GM12878 (cell line): Measurements from ENCODE around the gene ARFGAP2. TPM values are rescaled to one million over a fixed set of nuclear protein-coding genes. Genes with fewer than 3 reads are reported as not detected.

Source experiments
- BACH1 ChIP-seq: fragments of 450-650 bp; IDR thresholded peaks from 2 replicates; pipeline ENCODE4 v1.6.1; 2017; ENCODE audit warnings: mild to moderate bottlenecking, borderline replicate concordance
- CHD2 ChIP-seq: IDR thresholded peaks from 2 replicates; pipeline ENCODE4 v1.6.1; 2011; ENCODE audit warnings: low read depth, low read length, improper control_type of control experiment, borderline replicate concordance
- DPF2 ChIP-seq: fragments of 450-650 bp; IDR thresholded peaks from 2 replicates; pipeline ENCODE4 v1.6.1; 2017; ENCODE audit warnings: mild to moderate bottlenecking
- FOXK2 ChIP-seq: fragments of 450-650 bp; IDR thresholded peaks from 2 replicates; pipeline ENCODE4 v1.6.1; 2017; ENCODE audit warnings: mild to moderate bottlenecking, moderate library complexity
- HCFC1 ChIP-seq: fragments of 150-350 bp; IDR thresholded peaks from 2 replicates; pipeline ENCODE4 v1.6.1; 2014; ENCODE audit warnings: low read length
- MTA2 ChIP-seq: fragments of 450-650 bp; IDR thresholded peaks from 2 replicates; pipeline ENCODE4 v1.6.1; 2016; ENCODE audit warnings: low read depth, mild to moderate bottlenecking, moderate library complexity
- SMC3 ChIP-seq: IDR thresholded peaks from 2 replicates; pipeline ENCODE4 v1.6.1; 2011; ENCODE audit warnings: low read length, improper control_type of control experiment, borderline replicate concordance
- ZNF217 ChIP-seq: fragments of 450-650 bp; IDR thresholded peaks from 2 replicates; pipeline ENCODE4 v1.6.1; 2017; ENCODE audit warnings: antibody characterized with exemption, mild to moderate bottlenecking
- polyA plus RNA-seq, 11 experiments: library from polyadenylated mRNA; depleted of rRNA in 4 of 11; unstranded in 6 of 11; stranded (reverse) in 5 of 11; fragments of >200 nt; fragmentation: Nextera tagmentation in 4 of 11; fragmentation: Illumina TruSeq in 1 of 11; extraction: Ambion mirVana in 4 of 11; extraction: Trizol in 1 of 11; gene quantifications; 1 replicate in 1 of 11; 2 replicates in 10 of 11; pipeline versions ENCODE4 v1.2.1 to v1.2.3, GENCODE V29; 2011 to 2016; ENCODE audit warnings: inconsistent platforms in 2 of 11, missing spikeins in 2 of 11, low read depth in 1 of 11
- total RNA-seq, 4 experiments: library from RNA; depleted of rRNA in 3 of 4; stranded (reverse); fragments of >200 nt in 3 of 4; fragmentation: Illumina TruSeq in 1 of 4; extraction: Trizol in 1 of 4; gene quantifications; 2 replicates each; pipeline versions ENCODE4 v1.2.1 to v1.2.3, GENCODE V29; 2013 to 2021
- TF ChIP-seq, protein P1 (sequence below): IDR thresholded peaks from 2 replicates; pipeline ENCODE4 v1.6.1; 2011; ENCODE audit warnings: low read depth, low read length, improper control_type of control experiment, borderline replicate concordance
- TF ChIP-seq, protein P2 (sequence below): fragments of 450-650 bp; conservative IDR thresholded peaks from 2 replicates; pipeline ENCODE4 v1.6.1; 2017; ENCODE audit warnings: mild to moderate bottlenecking, moderate library complexity
- TF ChIP-seq, protein P3 (sequence below): fragments of 450-650 bp; IDR thresholded peaks from 2 replicates; pipeline ENCODE4 v1.6.1; 2017; ENCODE audit warnings: borderline replicate concordance

The ARFGAP2 gene
- total and polyA plus RNA-seq, 10 of the 15 experiments (the other 5 are each of a cell fraction or from before 2014, with no cell fraction given) = 20.9 to 100 (median 75.5) TPM

DNA sequence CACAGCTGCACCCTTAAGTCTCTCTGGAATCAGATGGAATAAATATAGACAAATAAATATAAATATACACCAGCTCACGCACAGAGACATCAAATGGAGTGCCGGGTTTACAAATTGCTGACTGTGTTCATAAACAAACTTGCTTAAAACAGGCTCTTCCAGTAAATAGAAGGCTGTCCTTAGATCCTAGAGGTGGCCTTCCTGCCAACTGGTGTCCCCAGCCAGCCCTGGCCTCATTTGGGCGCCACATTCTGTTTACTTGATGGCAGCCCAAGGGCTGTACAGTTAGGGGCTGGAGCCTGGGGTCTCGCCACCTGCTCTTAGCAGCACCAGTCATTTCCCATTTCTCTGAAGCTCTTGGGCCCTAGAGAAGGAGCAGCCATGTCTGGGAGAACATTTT lies 20.8 kb downstream of the ARFGAP2 start (continued):
- TF ChIP-seq, protein P1, sequence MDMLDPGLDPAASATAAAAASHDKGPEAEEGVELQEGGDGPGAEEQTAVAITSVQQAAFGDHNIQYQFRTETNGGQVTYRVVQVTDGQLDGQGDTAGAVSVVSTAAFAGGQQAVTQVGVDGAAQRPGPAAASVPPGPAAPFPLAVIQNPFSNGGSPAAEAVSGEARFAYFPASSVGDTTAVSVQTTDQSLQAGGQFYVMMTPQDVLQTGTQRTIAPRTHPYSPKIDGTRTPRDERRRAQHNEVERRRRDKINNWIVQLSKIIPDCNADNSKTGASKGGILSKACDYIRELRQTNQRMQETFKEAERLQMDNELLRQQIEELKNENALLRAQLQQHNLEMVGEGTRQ = no peak
- TF ChIP-seq MTA2 (no peak), CHD2 (no peak), ZNF217 (no peak), FOXK2 (no peak), HCFC1 (no peak), SMC3 (no peak), BACH1 (no peak), DPF2 (no peak)
- TF ChIP-seq, protein P2, sequence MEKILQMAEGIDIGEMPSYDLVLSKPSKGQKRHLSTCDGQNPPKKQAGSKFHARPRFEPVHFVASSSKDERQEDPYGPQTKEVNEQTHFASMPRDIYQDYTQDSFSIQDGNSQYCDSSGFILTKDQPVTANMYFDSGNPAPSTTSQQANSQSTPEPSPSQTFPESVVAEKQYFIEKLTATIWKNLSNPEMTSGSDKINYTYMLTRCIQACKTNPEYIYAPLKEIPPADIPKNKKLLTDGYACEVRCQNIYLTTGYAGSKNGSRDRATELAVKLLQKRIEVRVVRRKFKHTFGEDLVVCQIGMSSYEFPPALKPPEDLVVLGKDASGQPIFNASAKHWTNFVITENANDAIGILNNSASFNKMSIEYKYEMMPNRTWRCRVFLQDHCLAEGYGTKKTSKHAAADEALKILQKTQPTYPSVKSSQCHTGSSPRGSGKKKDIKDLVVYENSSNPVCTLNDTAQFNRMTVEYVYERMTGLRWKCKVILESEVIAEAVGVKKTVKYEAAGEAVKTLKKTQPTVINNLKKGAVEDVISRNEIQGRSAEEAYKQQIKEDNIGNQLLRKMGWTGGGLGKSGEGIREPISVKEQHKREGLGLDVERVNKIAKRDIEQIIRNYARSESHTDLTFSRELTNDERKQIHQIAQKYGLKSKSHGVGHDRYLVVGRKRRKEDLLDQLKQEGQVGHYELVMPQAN = no peak
- TF ChIP-seq, protein P3, sequence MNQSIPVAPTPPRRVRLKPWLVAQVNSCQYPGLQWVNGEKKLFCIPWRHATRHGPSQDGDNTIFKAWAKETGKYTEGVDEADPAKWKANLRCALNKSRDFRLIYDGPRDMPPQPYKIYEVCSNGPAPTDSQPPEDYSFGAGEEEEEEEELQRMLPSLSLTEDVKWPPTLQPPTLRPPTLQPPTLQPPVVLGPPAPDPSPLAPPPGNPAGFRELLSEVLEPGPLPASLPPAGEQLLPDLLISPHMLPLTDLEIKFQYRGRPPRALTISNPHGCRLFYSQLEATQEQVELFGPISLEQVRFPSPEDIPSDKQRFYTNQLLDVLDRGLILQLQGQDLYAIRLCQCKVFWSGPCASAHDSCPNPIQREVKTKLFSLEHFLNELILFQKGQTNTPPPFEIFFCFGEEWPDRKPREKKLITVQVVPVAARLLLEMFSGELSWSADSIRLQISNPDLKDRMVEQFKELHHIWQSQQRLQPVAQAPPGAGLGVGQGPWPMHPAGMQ = no peak
